ENCODE measurements around the gene TCEAL6.
"Not testable (repeated sequence)": the region's sequence is repeated elsewhere in the genome, so short reads cannot be mapped to it uniquely, and the experiment has no call there.

The TCEAL6 gene

DNA sequence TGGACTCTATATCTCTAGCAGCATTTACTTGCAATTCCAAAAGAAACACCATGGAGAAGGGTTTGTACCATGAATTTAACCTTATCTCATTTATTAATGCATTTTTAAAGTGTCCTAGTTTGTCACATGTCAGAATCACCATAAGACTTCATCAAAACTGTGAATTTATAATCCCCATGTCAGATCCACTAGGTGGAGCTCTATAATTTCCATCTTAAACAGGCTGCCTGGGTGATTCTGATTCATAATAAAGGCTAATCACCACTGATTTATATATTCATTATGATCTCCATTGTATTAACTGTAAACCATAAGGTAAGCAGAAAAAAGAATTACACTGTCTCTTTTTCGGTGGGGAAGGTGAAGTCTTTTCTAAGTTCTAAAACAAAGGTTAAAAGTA lies 12.8 kb downstream of the TCEAL6 start:
- Histone ChIP-seq H3K4me2 (ENCODE audit: low read length) (no peak overlapping the region), H3K4me1 (ENCODE audit: control insufficient read depth in 1 of 2, insufficient read depth in 2 of 2, low read length in 2 of 2) (no peaks in the 10 kb centered on the region), H3K4ac (ENCODE audit: low read depth, low read length) (no peak overlapping the region), H3K18ac (ENCODE audit: low read length) (no peak overlapping the region), H3K9me3 (ENCODE audit: insufficient read depth, low read depth, low read length) (no peaks in the 10 kb centered on the region), H3K79me1 (ENCODE audit: low read length) (no peaks in the 10 kb centered on the region), H3K27ac (ENCODE audit: low read depth, low read length) (no peak overlapping the region), H2AK5ac (ENCODE audit: low read length) (no peak overlapping the region), H3K36me3 (ENCODE audit: control insufficient read depth in 1 of 2, insufficient read depth in 2 of 2, low read length in 2 of 2) (no peaks in the 10 kb centered on the region), H3K9ac (ENCODE audit: low read length) (no peak overlapping the region), H4K8ac (ENCODE audit: low read depth, low read length) (no peak overlapping the region), H2AFZ (ENCODE audit: insufficient read depth, low read length, poor library complexity) (no peak overlapping the region), H4K91ac (ENCODE audit: low read depth, low read length) (no peak overlapping the region), H3K4me3 (ENCODE audit: low read depth, low read length) (no peak overlapping the region), H2BK12ac (ENCODE audit: low read length) (no peak overlapping the region), H2BK5ac (ENCODE audit: low read depth, low read length, poor library complexity) (no peak overlapping the region), H3K14ac (ENCODE audit: low read length) (no peak overlapping the region), H4K12ac (ENCODE audit: low read depth, low read length) (no peak overlapping the region), H3K79me2 (ENCODE audit: control insufficient read depth, insufficient read depth, low read length, poor library complexity) (no peaks in the 10 kb centered on the region), H3K23ac (ENCODE audit: low read length) (no peak overlapping the region), H3K27me3 (ENCODE audit: insufficient read depth, low read length) (peaks cover 4% of the 10 kb centered on the region), H2BK120ac (ENCODE audit: insufficient read depth, low read length, poor library complexity) (no peak overlapping the region)
- WGBS (ENCODE audit: extremely low coverage, insufficient coverage, insufficient read length), result no CpG with 5 or more reads among the region's 1 CpG
- DNase-seq, result peak in 1 of 2 donors; percentile 1

DNA sequence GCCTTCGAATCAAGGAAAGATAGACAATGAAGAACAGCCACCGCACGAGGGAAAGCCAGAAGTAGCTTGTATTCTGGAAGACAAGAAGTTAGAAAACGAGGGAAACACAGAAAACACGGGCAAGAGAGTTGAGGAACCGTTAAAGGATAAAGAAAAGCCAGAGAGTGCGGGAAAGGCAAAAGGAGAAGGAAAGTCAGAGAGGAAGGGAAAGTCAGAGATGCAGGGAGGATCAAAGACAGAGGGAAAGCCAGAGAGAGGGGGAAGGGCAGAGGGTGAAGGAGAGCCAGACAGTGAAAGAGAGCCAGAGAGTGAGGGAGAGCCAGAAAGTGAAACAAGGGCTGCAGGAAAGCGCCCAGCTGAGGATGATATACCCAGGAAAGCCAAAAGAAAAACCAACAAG lies 15.4 kb downstream of the TCEAL6 start:
- Histone ChIP-seq H3K23ac (ENCODE audit: low read length) (no peak overlapping the region), H4K12ac (ENCODE audit: low read depth, low read length) (no peak overlapping the region), H3K27me3 (ENCODE audit: insufficient read depth, low read length) (peaks cover 4% of the 10 kb centered on the region), H3K79me1 (ENCODE audit: low read length) (no peaks in the 10 kb centered on the region), H4K91ac (ENCODE audit: low read depth, low read length) (no peak overlapping the region), H3K79me2 (ENCODE audit: control insufficient read depth, insufficient read depth, low read length, poor library complexity) (no peaks in the 10 kb centered on the region), H3K4me1 (ENCODE audit: control insufficient read depth in 1 of 2, insufficient read depth in 2 of 2, low read length in 2 of 2) (no peaks in the 10 kb centered on the region), H2BK5ac (ENCODE audit: low read depth, low read length, poor library complexity) (no peak overlapping the region), H3K36me3 (ENCODE audit: control insufficient read depth in 1 of 2, insufficient read depth in 2 of 2, low read length in 2 of 2) (no peaks in the 10 kb centered on the region), H2AK5ac (ENCODE audit: low read length) (no peak overlapping the region), H3K27ac (ENCODE audit: low read depth, low read length) (no peak overlapping the region), H3K14ac (ENCODE audit: low read length) (no peak overlapping the region), H4K8ac (ENCODE audit: low read depth, low read length) (no peak overlapping the region), H3K4me3 (ENCODE audit: low read depth, low read length) (no peak overlapping the region), H2BK12ac (ENCODE audit: low read length) (no peak overlapping the region), H3K9me3 (ENCODE audit: insufficient read depth, low read depth, low read length) (no peaks in the 10 kb centered on the region), H3K4ac (ENCODE audit: low read depth, low read length) (no peak overlapping the region), H2AFZ (ENCODE audit: insufficient read depth, low read length, poor library complexity) (no peak overlapping the region), H3K18ac (ENCODE audit: low read length) (no peak overlapping the region), H3K4me2 (ENCODE audit: low read length) (no peak overlapping the region), H3K9ac (ENCODE audit: low read length) (no peak overlapping the region), H2BK120ac (ENCODE audit: insufficient read depth, low read length, poor library complexity) (no peak overlapping the region)
- DNase-seq, result no peak
- no CpG with 5 or more reads among the region's 8 CpGs for WGBS (ENCODE audit: extremely low coverage, insufficient coverage, insufficient read length)

DNA sequence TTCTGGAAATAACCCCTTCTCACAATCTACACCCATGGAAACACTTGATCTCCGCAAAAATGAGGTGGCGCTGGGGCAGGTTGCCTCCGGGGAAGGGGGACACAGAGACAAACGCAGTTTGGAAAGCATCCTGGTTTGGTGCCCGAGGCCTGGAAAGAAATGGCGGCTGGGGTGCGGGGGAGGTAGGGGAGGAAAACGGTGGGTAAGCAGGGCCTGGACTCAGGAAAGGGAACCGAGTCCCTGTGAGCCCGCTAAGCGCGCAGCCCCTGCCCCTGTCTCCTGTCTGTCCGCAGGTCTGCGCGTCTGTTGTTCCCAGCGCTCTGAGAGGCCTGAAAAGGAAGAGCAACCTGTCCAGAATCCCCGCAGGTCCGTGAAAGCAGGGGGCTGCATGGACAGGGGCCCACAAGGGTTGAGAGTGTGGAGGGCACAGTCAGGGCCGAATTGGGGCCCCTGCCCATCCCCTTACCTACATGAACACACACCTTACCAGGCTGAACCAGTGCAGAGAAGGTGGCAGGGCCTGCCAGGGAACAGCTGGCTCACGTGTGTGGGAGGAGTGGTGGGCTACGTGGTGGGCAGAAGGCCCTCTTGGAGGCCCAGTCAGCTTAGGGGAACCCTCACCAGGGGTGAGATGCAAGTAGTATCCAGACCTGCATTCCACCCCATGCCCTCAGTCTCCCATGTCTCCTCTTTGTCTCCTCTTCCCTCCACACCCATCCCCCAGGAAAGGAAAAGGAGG lies 16.0 kb downstream of the TCEAL6 start:
- not testable (repeated sequence) for H3K79me1 ChIP-seq (ENCODE audit: low read length); H4K8ac ChIP-seq (ENCODE audit: low read depth, low read length); H3K36me3 ChIP-seq (ENCODE audit: control insufficient read depth in 1 of 2, insufficient read depth in 2 of 2, low read length in 2 of 2); DNase-seq; H3K9me3 ChIP-seq (ENCODE audit: insufficient read depth, low read depth, low read length); H3K23ac ChIP-seq (ENCODE audit: low read length); H3K4me1 ChIP-seq (ENCODE audit: control insufficient read depth in 1 of 2, insufficient read depth in 2 of 2, low read length in 2 of 2); H3K14ac ChIP-seq (ENCODE audit: low read length); H2BK12ac ChIP-seq (ENCODE audit: low read length); H3K18ac ChIP-seq (ENCODE audit: low read length); H3K4ac ChIP-seq (ENCODE audit: low read depth, low read length); H3K9ac ChIP-seq (ENCODE audit: low read length); H4K12ac ChIP-seq (ENCODE audit: low read depth, low read length); H2AK5ac ChIP-seq (ENCODE audit: low read length); H2BK120ac ChIP-seq (ENCODE audit: insufficient read depth, low read length, poor library complexity); H3K27me3 ChIP-seq (ENCODE audit: insufficient read depth, low read length); H3K79me2 ChIP-seq (ENCODE audit: control insufficient read depth, insufficient read depth, low read length, poor library complexity); H2AFZ ChIP-seq (ENCODE audit: insufficient read depth, low read length, poor library complexity); H3K4me3 ChIP-seq (ENCODE audit: low read depth, low read length); H2BK5ac ChIP-seq (ENCODE audit: low read depth, low read length, poor library complexity); H3K27ac ChIP-seq (ENCODE audit: low read depth, low read length); H3K4me2 ChIP-seq (ENCODE audit: low read length); H4K91ac ChIP-seq (ENCODE audit: low read depth, low read length)
- no CpG with 5 or more reads among the region's 21 CpGs for WGBS (ENCODE audit: extremely low coverage, insufficient coverage, insufficient read length)

DNA sequence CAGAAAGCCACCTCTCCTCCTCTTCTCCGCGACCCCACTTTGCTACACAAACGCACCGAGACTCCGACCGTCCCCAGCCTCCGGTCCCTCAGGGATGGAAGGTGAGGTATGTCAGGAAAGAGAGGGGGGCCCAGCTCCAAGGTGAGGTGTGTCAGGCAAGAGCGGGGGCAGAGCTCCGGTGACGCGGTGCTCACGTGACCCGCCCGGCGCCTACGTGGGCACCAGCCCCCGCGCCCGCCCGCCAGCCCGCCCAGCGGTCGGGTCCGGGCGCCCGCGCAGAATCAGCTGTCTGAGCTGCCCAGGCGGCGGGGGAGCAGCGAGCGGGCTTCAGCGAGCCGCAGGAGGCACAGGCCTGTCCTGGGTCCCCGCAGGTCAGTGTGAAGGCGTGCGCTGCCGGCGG lies 16.8 kb downstream of the TCEAL6 start, which contains the start of gene TCEAL2:
Gene TCEAL2 (plus strand): TSS at position 244 of the 400 bp plus-strand sequence. CDS start 1,152 bp downstream, outside the sequence.
- not testable (repeated sequence) for H3K27ac ChIP-seq (ENCODE audit: low read depth, low read length); H4K8ac ChIP-seq (ENCODE audit: low read depth, low read length); H4K91ac ChIP-seq (ENCODE audit: low read depth, low read length); H3K79me1 ChIP-seq (ENCODE audit: low read length); H2AFZ ChIP-seq (ENCODE audit: insufficient read depth, low read length, poor library complexity); H2BK120ac ChIP-seq (ENCODE audit: insufficient read depth, low read length, poor library complexity); DNase-seq; H3K4me1 ChIP-seq (ENCODE audit: control insufficient read depth in 1 of 2, insufficient read depth in 2 of 2, low read length in 2 of 2); H3K79me2 ChIP-seq (ENCODE audit: control insufficient read depth, insufficient read depth, low read length, poor library complexity); H3K27me3 ChIP-seq (ENCODE audit: insufficient read depth, low read length); H2BK12ac ChIP-seq (ENCODE audit: low read length); H3K14ac ChIP-seq (ENCODE audit: low read length); H2BK5ac ChIP-seq (ENCODE audit: low read depth, low read length, poor library complexity); H3K36me3 ChIP-seq (ENCODE audit: control insufficient read depth in 1 of 2, insufficient read depth in 2 of 2, low read length in 2 of 2); H3K4me3 ChIP-seq (ENCODE audit: low read depth, low read length); H3K9me3 ChIP-seq (ENCODE audit: insufficient read depth, low read depth, low read length); H3K18ac ChIP-seq (ENCODE audit: low read length); H3K4ac ChIP-seq (ENCODE audit: low read depth, low read length); H3K9ac ChIP-seq (ENCODE audit: low read length); H2AK5ac ChIP-seq (ENCODE audit: low read length); H4K12ac ChIP-seq (ENCODE audit: low read depth, low read length); H3K23ac ChIP-seq (ENCODE audit: low read length)
- WGBS (ENCODE audit: extremely low coverage, insufficient coverage, insufficient read length), result no CpG with 5 or more reads among the region's 38 CpGs
- peak within 1 kb of the TSS; percentile 61 for H3K4me2 ChIP-seq (ENCODE audit: low read length)

Data from trophoblast cell (in vitro differentiated cells and primary cell).